ENCODE measurements around the gene CHRNA7.

DNA sequence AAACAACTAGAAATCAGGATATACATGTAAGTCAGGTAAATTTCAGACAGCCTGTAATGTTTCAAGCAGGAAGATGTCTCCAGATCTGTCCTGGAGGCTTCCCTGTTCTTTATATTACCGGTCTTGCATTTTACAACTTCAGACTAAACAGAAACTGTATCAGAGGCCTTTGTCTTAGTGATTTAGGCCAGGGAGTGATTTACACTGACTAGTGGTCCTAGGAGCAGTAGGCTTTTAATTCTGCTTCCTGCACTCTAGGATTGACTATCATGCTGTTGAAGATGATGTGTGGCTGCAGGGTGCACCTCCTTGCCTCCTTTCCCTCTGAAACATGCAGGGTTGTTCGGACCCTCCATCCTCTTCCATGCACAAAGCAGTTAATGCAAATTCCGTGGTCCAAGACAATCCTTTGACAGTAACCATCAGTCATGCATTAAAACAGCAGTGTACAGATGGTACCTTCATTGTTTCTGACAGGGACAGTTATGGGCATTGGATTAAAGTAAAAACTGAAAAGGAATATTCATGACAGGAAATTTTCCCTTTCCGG, 27.6 kb downstream of the CHRNA7 start:
- TF ChIP-seq TAF1 (IDR thresholded peaks at IDR 0.05; ENCODE audit: low read depth, low read length) (no peak), NRF1 (IDR thresholded peaks at IDR 0.05; ENCODE audit: low read depth, low read length) (no peak), CBX5 (IDR thresholded peaks at IDR 0.05; ENCODE audit: low read depth, low read length) (no peak), CEBPB (IDR thresholded peaks at IDR 0.05; ENCODE audit: low read depth, low read length) (no peak)

Measured in H1 (cell line).